ENCODE measurements around the gene ORC2. TPM values are rescaled to one million over a fixed set of nuclear protein-coding genes. Genes with fewer than 3 reads are reported as not detected.
A peak's percentile ranks its signal among the peaks of the same experiment; 100 is the strongest.
"Not testable (repeated sequence)": the region's sequence is repeated elsewhere in the genome, so short reads cannot be mapped to it uniquely, and the experiment has no call there.

The ORC2 gene
- polyA plus RNA-seq, 3 donors, result 3.1 to 5.4 (median 3.9) TPM

GRCh38 chr2:200881715-200882249 is 81.7 kb downstream of the ORC2 start:
- H3K9me3 ChIP-seq (replicated peaks in 1 of 2; ENCODE audit: control insufficient read depth in 1 of 2, insufficient read depth in 1 of 2, low read length in 2 of 2); H3K4me1 ChIP-seq (ENCODE audit: control insufficient read depth in 1 of 2, insufficient read depth in 2 of 2, low read length in 2 of 2); H3K27me3 Mint-ChIP-seq (ENCODE audit: low read depth in 3 of 3); H3K4me1 Mint-ChIP-seq; H3K79me2 ChIP-seq (ENCODE audit: insufficient read depth, low read length); H3K9ac ChIP-seq (ENCODE audit: insufficient read depth, low read length, poor library complexity, severe bottlenecking); H3K27me3 ChIP-seq (ENCODE audit: control insufficient read depth in 2 of 2, insufficient read depth in 2 of 2, low read length in 2 of 2); DNase-seq; H3K4me3 ChIP-seq (replicated peaks in 1 of 3; ENCODE audit: low read depth in 2 of 3, low read length in 3 of 3); H3K4me2 ChIP-seq (replicated peaks; ENCODE audit: extremely low read depth, low read length, poor library complexity, severe bottlenecking); H3K4me3 Mint-ChIP-seq; H3K9me3 Mint-ChIP-seq; H4K20me1 ChIP-seq (ENCODE audit: insufficient read depth, low read length); H3K27ac ChIP-seq (ENCODE audit: low read depth in 1 of 2, low read length in 2 of 2); H2AFZ ChIP-seq (ENCODE audit: insufficient read depth, low read depth, low read length, poor library complexity, severe bottlenecking): not testable (repeated sequence)
- H3K36me3 ChIP-seq (replicated peaks in 1 of 2; ENCODE audit: control insufficient read depth in 1 of 2, insufficient read depth in 2 of 2, low read length in 2 of 2), result peaks cover 65 to 84% of the 10 kb centered on the region in 2 donors
- intact Hi-C loops (cut with micrococcal nuclease), result loop anchor here in 1 of 2 donors (10.0 kb wide), 1 partner anchor 573 kb away; the partner anchor contains the start of genes STRADB and TRAK2
- peaks cover 61 to 67% of the 10 kb centered on the region in 2 donors for H3K36me3 Mint-ChIP-seq
- peak overlapping the region in 1 of 7 donors; percentile 74 for H3K27ac Mint-ChIP-seq
- WGBS (ENCODE audit: insufficient coverage), result no CpG with 5 or more reads among the region's 2 CpGs

GRCh38 chr2:200878289-200878880 is 85.1 kb downstream of the ORC2 start:
- Mint-ChIP-seq H3K27ac (no peak overlapping the region), H3K36me3 (peaks cover 71 to 76% of the 10 kb centered on the region in 2 donors)

More at GRCh38 chr2:200878289-200878880, 85.1 kb downstream of the ORC2 start:
- TF ChIP-seq, protein P1, sequence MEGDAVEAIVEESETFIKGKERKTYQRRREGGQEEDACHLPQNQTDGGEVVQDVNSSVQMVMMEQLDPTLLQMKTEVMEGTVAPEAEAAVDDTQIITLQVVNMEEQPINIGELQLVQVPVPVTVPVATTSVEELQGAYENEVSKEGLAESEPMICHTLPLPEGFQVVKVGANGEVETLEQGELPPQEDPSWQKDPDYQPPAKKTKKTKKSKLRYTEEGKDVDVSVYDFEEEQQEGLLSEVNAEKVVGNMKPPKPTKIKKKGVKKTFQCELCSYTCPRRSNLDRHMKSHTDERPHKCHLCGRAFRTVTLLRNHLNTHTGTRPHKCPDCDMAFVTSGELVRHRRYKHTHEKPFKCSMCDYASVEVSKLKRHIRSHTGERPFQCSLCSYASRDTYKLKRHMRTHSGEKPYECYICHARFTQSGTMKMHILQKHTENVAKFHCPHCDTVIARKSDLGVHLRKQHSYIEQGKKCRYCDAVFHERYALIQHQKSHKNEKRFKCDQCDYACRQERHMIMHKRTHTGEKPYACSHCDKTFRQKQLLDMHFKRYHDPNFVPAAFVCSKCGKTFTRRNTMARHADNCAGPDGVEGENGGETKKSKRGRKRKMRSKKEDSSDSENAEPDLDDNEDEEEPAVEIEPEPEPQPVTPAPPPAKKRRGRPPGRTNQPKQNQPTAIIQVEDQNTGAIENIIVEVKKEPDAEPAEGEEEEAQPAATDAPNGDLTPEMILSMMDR (IDR thresholded peaks at IDR 0.05), result no peak
- H3K27ac ChIP-seq (ENCODE audit: low read depth in 1 of 2, low read length in 2 of 2), result no peak overlapping the region
- no peaks in the 10 kb centered on the region for H3K27me3 ChIP-seq (ENCODE audit: control insufficient read depth in 2 of 2, insufficient read depth in 2 of 2, low read length in 2 of 2)
- no peak overlapping the region for H2AFZ ChIP-seq (ENCODE audit: insufficient read depth, low read depth, low read length, poor library complexity, severe bottlenecking)
- no peaks in the 10 kb centered on the region for H4K20me1 ChIP-seq (ENCODE audit: insufficient read depth, low read length)
- Mint-ChIP-seq H3K4me1 (no peaks in the 10 kb centered on the region), H3K4me3 (no peak overlapping the region), H3K27me3 (ENCODE audit: low read depth in 3 of 3) (no peaks in the 10 kb centered on the region), H3K9me3 (no peaks in the 10 kb centered on the region)
- H3K79me2 ChIP-seq (ENCODE audit: insufficient read depth, low read length), result no peaks in the 10 kb centered on the region
- H3K4me1 ChIP-seq (ENCODE audit: control insufficient read depth in 1 of 2, insufficient read depth in 2 of 2, low read length in 2 of 2), result no peaks in the 10 kb centered on the region
- no CpG with 5 or more reads among the region's 2 CpGs for WGBS (ENCODE audit: insufficient coverage)
- no peaks in the 10 kb centered on the region for H3K9me3 ChIP-seq (replicated peaks in 1 of 2; ENCODE audit: control insufficient read depth in 1 of 2, insufficient read depth in 1 of 2, low read length in 2 of 2)
- intact Hi-C loops (cut with micrococcal nuclease), result no loop called here
- DNase-seq, result no peak
- H3K36me3 ChIP-seq (replicated peaks in 1 of 2; ENCODE audit: control insufficient read depth in 1 of 2, insufficient read depth in 2 of 2, low read length in 2 of 2), result peaks cover 73 to 91% of the 10 kb centered on the region in 2 donors
- no peak overlapping the region for H3K9ac ChIP-seq (ENCODE audit: insufficient read depth, low read length, poor library complexity, severe bottlenecking)
- no peak overlapping the region for H3K4me2 ChIP-seq (replicated peaks; ENCODE audit: extremely low read depth, low read length, poor library complexity, severe bottlenecking)
- no peak overlapping the region for H3K4me3 ChIP-seq (replicated peaks in 1 of 3; ENCODE audit: low read depth in 2 of 3, low read length in 3 of 3)
